ENCODE data around the gene U2AF2.

The U2AF2 gene

GRCh38 chr19:55654868-55655647, at the start of gene U2AF2 (continued):
- TF ChIP-seq, protein P1, sequence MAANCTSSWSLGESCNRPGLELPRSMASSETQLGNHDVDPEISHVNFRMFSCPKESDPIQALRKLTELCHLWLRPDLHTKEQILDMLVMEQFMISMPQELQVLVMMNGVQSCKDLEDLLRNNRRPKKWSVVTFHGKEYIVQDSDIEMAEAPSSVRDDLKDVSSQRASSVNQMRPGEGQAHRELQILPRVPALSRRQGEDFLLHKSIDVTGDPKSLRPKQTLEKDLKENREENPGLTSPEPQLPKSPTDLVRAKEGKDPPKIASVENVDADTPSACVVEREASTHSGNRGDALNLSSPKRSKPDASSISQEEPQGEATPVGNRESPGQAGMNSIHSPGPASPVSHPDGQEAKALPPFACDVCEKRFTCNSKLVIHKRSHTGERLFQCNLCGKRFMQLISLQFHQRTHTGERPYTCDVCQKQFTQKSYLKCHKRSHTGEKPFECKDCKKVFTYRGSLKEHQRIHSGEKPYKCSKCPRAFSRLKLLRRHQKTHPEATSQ (tag by site-specific recombination; IDR thresholded peaks at IDR 0.05): no peak
- TF ChIP-seq ZFP37 (tag by site-specific recombination; IDR thresholded peaks at IDR 0.05) (peak; percentile 67; the same call in 1 of the 2 replicates), ZNF701 (tag by site-specific recombination; IDR thresholded peaks at IDR 0.05) (no peak), ZBTB17 (tag by site-specific recombination; IDR thresholded peaks at IDR 0.05) (0 out of 2 replicates have a peak, but pooled peaks have one; percentile 18), GLIS2 (tag by site-specific recombination; IDR thresholded peaks at IDR 0.05) (peak; percentile 51; the same call in 1 of the 2 replicates), ZNF704 (tag by site-specific recombination; IDR thresholded peaks at IDR 0.05) (no peak), ZNF2 (tag by site-specific recombination; IDR thresholded peaks at IDR 0.05) (no peak), ZNF610 (tag by site-specific recombination; IDR thresholded peaks at IDR 0.05; ENCODE audit: borderline replicate concordance) (peak; percentile 60; the same call in 1 of the 2 replicates), ZNF433 (tag by site-specific recombination; IDR thresholded peaks at IDR 0.05; ENCODE audit: low read depth) (no peak), ZNF335 (tag by site-specific recombination; conservative IDR thresholded peaks at IDR 0.05) (peak; percentile 84), SP7 (tag by site-specific recombination; IDR thresholded peaks at IDR 0.05) (peak; percentile 73), GLIS1 (tag by site-specific recombination; IDR thresholded peaks at IDR 0.05) (peak; percentile 63), GLI4 (tag by site-specific recombination; IDR thresholded peaks at IDR 0.05) (peak; percentile 88; the same call in 1 of the 2 replicates), ZEB2 (tag by site-specific recombination; IDR thresholded peaks at IDR 0.05) (peak; percentile 52; the same call in 1 of the 2 replicates), FEZF1 (tag by site-specific recombination; IDR thresholded peaks at IDR 0.05) (no peak), OSR2 (tag by site-specific recombination; IDR thresholded peaks at IDR 0.05) (no peak), ZNF776 (tag by site-specific recombination; IDR thresholded peaks at IDR 0.05; ENCODE audit: borderline replicate concordance) (no peak), ZNF624 (tag by site-specific recombination; IDR thresholded peaks at IDR 0.05) (no peak), ZNF350 (tag by site-specific recombination; IDR thresholded peaks at IDR 0.05) (no peak), YY1 (tag by site-specific recombination; IDR thresholded peaks at IDR 0.05) (peak; percentile 24; the same call in 1 of the 2 replicates), ZSCAN23 (tag by site-specific recombination; IDR thresholded peaks at IDR 0.05) (no peak), ZSCAN30 (tag by site-specific recombination; IDR thresholded peaks at IDR 0.05) (peak; percentile 71), ZNF785 (tag by site-specific recombination; IDR thresholded peaks at IDR 0.05) (0 out of 2 replicates have a peak, but pooled peaks have one; percentile 63), PBX3 (CRISPR knock-in tag; IDR thresholded peaks at IDR 0.05) (peak; percentile 91), ZNF561 (tag by site-specific recombination; IDR thresholded peaks at IDR 0.05; ENCODE audit: borderline replicate concordance) (peak; percentile 88; the same call in 1 of the 2 replicates)
- TF ChIP-seq, protein P2, sequence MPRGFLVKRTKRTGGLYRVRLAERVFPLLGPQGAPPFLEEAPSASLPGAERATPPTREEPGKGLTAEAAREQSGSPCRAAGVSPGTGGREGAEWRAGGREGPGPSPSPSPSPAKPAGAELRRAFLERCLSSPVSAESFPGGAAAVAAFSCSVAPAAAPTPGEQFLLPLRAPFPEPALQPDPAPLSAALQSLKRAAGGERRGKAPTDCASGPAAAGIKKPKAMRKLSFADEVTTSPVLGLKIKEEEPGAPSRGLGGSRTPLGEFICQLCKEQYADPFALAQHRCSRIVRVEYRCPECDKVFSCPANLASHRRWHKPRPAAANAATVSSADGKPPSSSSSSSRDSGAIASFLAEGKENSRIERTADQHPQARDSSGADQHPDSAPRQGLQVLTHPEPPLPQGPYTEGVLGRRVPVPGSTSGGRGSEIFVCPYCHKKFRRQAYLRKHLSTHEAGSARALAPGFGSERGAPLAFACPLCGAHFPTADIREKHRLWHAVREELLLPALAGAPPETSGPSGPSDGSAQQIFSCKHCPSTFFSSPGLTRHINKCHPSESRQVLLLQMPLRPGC (tag by site-specific recombination; IDR thresholded peaks at IDR 0.05): peak; percentile 67; the same call in 1 of the 2 replicates
- TF ChIP-seq, protein P3, sequence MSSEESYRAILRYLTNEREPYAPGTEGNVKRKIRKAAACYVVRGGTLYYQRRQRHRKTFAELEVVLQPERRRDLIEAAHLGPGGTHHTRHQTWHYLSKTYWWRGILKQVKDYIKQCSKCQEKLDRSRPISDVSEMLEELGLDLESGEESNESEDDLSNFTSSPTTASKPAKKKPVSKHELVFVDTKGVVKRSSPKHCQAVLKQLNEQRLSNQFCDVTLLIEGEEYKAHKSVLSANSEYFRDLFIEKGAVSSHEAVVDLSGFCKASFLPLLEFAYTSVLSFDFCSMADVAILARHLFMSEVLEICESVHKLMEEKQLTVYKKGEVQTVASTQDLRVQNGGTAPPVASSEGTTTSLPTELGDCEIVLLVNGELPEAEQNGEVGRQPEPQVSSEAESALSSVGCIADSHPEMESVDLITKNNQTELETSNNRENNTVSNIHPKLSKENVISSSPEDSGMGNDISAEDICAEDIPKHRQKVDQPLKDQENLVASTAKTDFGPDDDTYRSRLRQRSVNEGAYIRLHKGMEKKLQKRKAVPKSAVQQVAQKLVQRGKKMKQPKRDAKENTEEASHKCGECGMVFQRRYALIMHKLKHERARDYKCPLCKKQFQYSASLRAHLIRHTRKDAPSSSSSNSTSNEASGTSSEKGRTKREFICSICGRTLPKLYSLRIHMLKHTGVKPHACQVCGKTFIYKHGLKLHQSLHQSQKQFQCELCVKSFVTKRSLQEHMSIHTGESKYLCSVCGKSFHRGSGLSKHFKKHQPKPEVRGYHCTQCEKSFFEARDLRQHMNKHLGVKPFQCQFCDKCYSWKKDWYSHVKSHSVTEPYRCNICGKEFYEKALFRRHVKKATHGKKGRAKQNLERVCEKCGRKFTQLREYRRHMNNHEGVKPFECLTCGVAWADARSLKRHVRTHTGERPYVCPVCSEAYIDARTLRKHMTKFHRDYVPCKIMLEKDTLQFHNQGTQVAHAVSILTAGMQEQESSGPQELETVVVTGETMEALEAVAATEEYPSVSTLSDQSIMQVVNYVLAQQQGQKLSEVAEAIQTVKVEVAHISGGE (tag by site-specific recombination; conservative IDR thresholded peaks at IDR 0.05; ENCODE audit: low read depth): peak; percentile 78
- TF ChIP-seq, protein P4, sequence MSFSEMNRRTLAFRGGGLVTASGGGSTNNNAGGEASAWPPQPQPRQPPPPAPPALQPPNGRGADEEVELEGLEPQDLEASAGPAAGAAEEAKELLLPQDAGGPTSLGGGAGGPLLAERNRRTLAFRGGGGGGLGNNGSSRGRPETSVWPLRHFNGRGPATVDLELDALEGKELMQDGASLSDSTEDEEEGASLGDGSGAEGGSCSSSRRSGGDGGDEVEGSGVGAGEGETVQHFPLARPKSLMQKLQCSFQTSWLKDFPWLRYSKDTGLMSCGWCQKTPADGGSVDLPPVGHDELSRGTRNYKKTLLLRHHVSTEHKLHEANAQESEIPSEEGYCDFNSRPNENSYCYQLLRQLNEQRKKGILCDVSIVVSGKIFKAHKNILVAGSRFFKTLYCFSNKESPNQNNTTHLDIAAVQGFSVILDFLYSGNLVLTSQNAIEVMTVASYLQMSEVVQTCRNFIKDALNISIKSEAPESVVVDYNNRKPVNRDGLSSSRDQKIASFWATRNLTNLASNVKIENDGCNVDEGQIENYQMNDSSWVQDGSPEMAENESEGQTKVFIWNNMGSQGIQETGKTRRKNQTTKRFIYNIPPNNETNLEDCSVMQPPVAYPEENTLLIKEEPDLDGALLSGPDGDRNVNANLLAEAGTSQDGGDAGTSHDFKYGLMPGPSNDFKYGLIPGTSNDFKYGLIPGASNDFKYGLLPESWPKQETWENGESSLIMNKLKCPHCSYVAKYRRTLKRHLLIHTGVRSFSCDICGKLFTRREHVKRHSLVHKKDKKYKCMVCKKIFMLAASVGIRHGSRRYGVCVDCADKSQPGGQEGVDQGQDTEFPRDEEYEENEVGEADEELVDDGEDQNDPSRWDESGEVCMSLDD (tag by site-specific recombination; IDR thresholded peaks at IDR 0.05): peak; percentile 93

Measured in HEK293 (cell line).